Hepatocyte (in vitro differentiated cells): Measurements from ENCODE around the gene SERINC5.

ENCODE experiments used
- EZH2 ChIP-seq: fragments of 200-600 bp; sonication (generic); IDR thresholded peaks from 2 replicates; pipeline ENCODE4 v1.6.1; 2016; ENCODE audit warnings: antibody characterized with exemption, mild to moderate bottlenecking, borderline replicate concordance
- EZH2phosphoT487 ChIP-seq: fragments of 200-600 bp; sonication (generic); IDR thresholded peaks from one replicate; pipeline ENCODE4 v1.6.1; 2018; ENCODE audit warnings: antibody characterized with exemption, mild to moderate bottlenecking, low read depth, moderate library complexity; ENCODE audit not compliant: unreplicated experiment, severe bottlenecking
- TF ChIP-seq, protein P1 (sequence below): fragments of 200-600 bp; sonication (generic); IDR thresholded peaks from 2 replicates; pipeline ENCODE4 v1.5.1; 2016; ENCODE audit warnings: antibody characterized with exemption, mild to moderate bottlenecking; ENCODE audit not compliant: poor library complexity

DNA sequence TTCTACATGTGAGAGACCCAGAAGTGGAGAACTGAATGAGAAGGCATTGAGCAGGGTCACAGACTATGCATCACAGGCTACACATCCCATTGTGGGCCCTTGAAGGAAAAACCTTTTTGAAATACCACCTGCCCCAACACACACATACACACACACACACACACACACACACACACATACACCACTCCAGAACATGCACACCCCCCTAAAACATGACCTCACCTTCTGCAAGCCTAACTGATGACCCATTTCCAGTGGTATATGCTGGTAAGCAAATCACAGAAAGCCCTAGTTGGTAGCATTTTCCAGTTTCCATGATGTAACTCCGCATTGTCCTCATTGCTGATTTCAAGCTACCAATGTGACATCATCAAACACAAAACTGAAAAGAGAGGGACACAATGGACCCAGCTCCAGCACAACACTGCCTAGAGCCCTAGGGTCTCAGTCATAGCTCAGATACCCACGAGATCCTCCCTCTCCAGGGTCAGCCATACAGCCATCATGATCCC, 184.3 kb downstream of the SERINC5 start:
- TF ChIP-seq, protein P1, sequence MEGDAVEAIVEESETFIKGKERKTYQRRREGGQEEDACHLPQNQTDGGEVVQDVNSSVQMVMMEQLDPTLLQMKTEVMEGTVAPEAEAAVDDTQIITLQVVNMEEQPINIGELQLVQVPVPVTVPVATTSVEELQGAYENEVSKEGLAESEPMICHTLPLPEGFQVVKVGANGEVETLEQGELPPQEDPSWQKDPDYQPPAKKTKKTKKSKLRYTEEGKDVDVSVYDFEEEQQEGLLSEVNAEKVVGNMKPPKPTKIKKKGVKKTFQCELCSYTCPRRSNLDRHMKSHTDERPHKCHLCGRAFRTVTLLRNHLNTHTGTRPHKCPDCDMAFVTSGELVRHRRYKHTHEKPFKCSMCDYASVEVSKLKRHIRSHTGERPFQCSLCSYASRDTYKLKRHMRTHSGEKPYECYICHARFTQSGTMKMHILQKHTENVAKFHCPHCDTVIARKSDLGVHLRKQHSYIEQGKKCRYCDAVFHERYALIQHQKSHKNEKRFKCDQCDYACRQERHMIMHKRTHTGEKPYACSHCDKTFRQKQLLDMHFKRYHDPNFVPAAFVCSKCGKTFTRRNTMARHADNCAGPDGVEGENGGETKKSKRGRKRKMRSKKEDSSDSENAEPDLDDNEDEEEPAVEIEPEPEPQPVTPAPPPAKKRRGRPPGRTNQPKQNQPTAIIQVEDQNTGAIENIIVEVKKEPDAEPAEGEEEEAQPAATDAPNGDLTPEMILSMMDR, result no peak
- no peak for TF ChIP-seq EZH2
- no peak for TF ChIP-seq EZH2phosphoT487
